Measurements from ENCODE around the gene TCAF2. TPM values are rescaled to one million over a fixed set of nuclear protein-coding genes. Genes with fewer than 3 reads are reported as not detected.
"Not testable (repeated sequence)": the region's sequence is repeated elsewhere in the genome, so short reads cannot be mapped to it uniquely, and the experiment has no call there.

The TCAF2 gene
- total RNA-seq = under 1 TPM in 1 of 2 donors, not detected in 1; 0.20 TPM
- 0.32 TPM for polyA plus RNA-seq (2013, experiment 1 of 2)
- 0.33 TPM for polyA plus RNA-seq (2013, experiment 2 of 2)
- long read RNA-seq, experiment 1 = 0 reads
- long read RNA-seq, experiment 2 = 0 reads
- long read RNA-seq, experiment 3 = 0 reads
- long read RNA-seq, experiment 4 = 0 reads

- H3K4me3 Mint-ChIP-seq; H3K9me3 ChIP-seq (ENCODE audit: control insufficient read depth, low read length); H3K27me3 Mint-ChIP-seq (ENCODE audit: insufficient read depth); H3K27ac Mint-ChIP-seq; H3K4me1 ChIP-seq (ENCODE audit: control insufficient read depth, insufficient read depth, low read length); H3K9me3 Mint-ChIP-seq; H3K27ac ChIP-seq (ENCODE audit: low read depth, low read length); H3K4me1 Mint-ChIP-seq; H3K27me3 ChIP-seq (ENCODE audit: control insufficient read depth, insufficient read depth, low read length, poor library complexity, severe bottlenecking); H3K36me3 Mint-ChIP-seq (ENCODE audit: low read depth); H3K36me3 ChIP-seq (ENCODE audit: control insufficient read depth, insufficient read depth, low read length); H3K9ac ChIP-seq (ENCODE audit: extremely low read depth, low read length, poor library complexity, severe bottlenecking); DNase-seq; H3K4me3 ChIP-seq (ENCODE audit: low read length): not testable (repeated sequence)
- WGBS, 2 experiments (ENCODE audit: insufficient coverage in 1 of 2, insufficient read length in 1 of 2) = no CpG with 5 or more reads among the region's 38 CpGs
These were observed at the start of gene TCAF2 for GRCh38 chr7:143620646-143621045. Gene TCAF2 (plus strand): TSS chr7:143620974.

GRCh38 chr7:143571501-143571900 is 49.3 kb upstream of the TCAF2 start, which contains the start of gene CTAGE15:
Gene CTAGE15 (plus strand): TSS chr7:143571801. CDS start chr7:143571818, 17 bp downstream.
- not testable (repeated sequence) for H3K4me1 Mint-ChIP-seq; H3K9ac ChIP-seq (ENCODE audit: extremely low read depth, low read length, poor library complexity, severe bottlenecking); H3K4me3 ChIP-seq (ENCODE audit: low read length); H3K36me3 ChIP-seq (ENCODE audit: control insufficient read depth, insufficient read depth, low read length); H3K4me1 ChIP-seq (ENCODE audit: control insufficient read depth, insufficient read depth, low read length); H3K9me3 ChIP-seq (ENCODE audit: control insufficient read depth, low read length); H3K27ac Mint-ChIP-seq; H3K9me3 Mint-ChIP-seq; H3K27ac ChIP-seq (ENCODE audit: low read depth, low read length); H3K27me3 Mint-ChIP-seq (ENCODE audit: insufficient read depth); DNase-seq; H3K4me3 Mint-ChIP-seq; H3K27me3 ChIP-seq (ENCODE audit: control insufficient read depth, insufficient read depth, low read length, poor library complexity, severe bottlenecking); H3K36me3 Mint-ChIP-seq (ENCODE audit: low read depth)
- WGBS, 2 experiments (ENCODE audit: insufficient coverage in 1 of 2, insufficient read length in 1 of 2) = 89% methylated on average over 6 of the region's 20 CpGs; no CpG with 5 or more reads in 1 of the 2 experiments

- H3K9ac ChIP-seq (ENCODE audit: extremely low read depth, low read length, poor library complexity, severe bottlenecking); H3K9me3 Mint-ChIP-seq: not testable (repeated sequence)
- 100% methylated on average over 1 of the region's 3 CpGs; no CpG with 5 or more reads in 1 of the 2 experiments for WGBS, 2 experiments (ENCODE audit: insufficient coverage in 1 of 2, insufficient read length in 1 of 2)
These were observed 32.6 kb upstream of the TCAF2 start for GRCh38 chr7:143588183-143588582.

GRCh38 chr7:143589897-143590296 is 30.9 kb upstream of the TCAF2 start:
- H3K27ac ChIP-seq (ENCODE audit: low read depth, low read length); H3K4me3 Mint-ChIP-seq; H3K9me3 ChIP-seq (ENCODE audit: control insufficient read depth, low read length); H3K27me3 ChIP-seq (ENCODE audit: control insufficient read depth, insufficient read depth, low read length, poor library complexity, severe bottlenecking); DNase-seq; H3K4me1 Mint-ChIP-seq; H3K4me1 ChIP-seq (ENCODE audit: control insufficient read depth, insufficient read depth, low read length); H3K9ac ChIP-seq (ENCODE audit: extremely low read depth, low read length, poor library complexity, severe bottlenecking); H3K27me3 Mint-ChIP-seq (ENCODE audit: insufficient read depth); H3K36me3 Mint-ChIP-seq (ENCODE audit: low read depth); H3K36me3 ChIP-seq (ENCODE audit: control insufficient read depth, insufficient read depth, low read length); H3K4me3 ChIP-seq (ENCODE audit: low read length); H3K9me3 Mint-ChIP-seq; H3K27ac Mint-ChIP-seq: not testable (repeated sequence)

More at GRCh38 chr7:143588183-143588582, 32.6 kb upstream of the TCAF2 start:
- not testable (repeated sequence) for H3K36me3 ChIP-seq (ENCODE audit: control insufficient read depth, insufficient read depth, low read length); H3K27me3 ChIP-seq (ENCODE audit: control insufficient read depth, insufficient read depth, low read length, poor library complexity, severe bottlenecking); H3K36me3 Mint-ChIP-seq (ENCODE audit: low read depth); DNase-seq; H3K27ac Mint-ChIP-seq; H3K4me1 Mint-ChIP-seq; H3K27me3 Mint-ChIP-seq (ENCODE audit: insufficient read depth); H3K27ac ChIP-seq (ENCODE audit: low read depth, low read length); H3K9me3 ChIP-seq (ENCODE audit: control insufficient read depth, low read length); H3K4me3 ChIP-seq (ENCODE audit: low read length); H3K4me1 ChIP-seq (ENCODE audit: control insufficient read depth, insufficient read depth, low read length); H3K4me3 Mint-ChIP-seq

GRCh38 chr7:143598086-143598485 is 22.7 kb upstream of the TCAF2 start:
- not testable (repeated sequence) for H3K9ac ChIP-seq (ENCODE audit: extremely low read depth, low read length, poor library complexity, severe bottlenecking); H3K9me3 Mint-ChIP-seq; H3K36me3 Mint-ChIP-seq (ENCODE audit: low read depth); DNase-seq; H3K4me3 Mint-ChIP-seq; H3K36me3 ChIP-seq (ENCODE audit: control insufficient read depth, insufficient read depth, low read length); H3K4me1 ChIP-seq (ENCODE audit: control insufficient read depth, insufficient read depth, low read length); H3K9me3 ChIP-seq (ENCODE audit: control insufficient read depth, low read length); H3K27me3 Mint-ChIP-seq (ENCODE audit: insufficient read depth); H3K27ac Mint-ChIP-seq; H3K4me3 ChIP-seq (ENCODE audit: low read length); H3K27me3 ChIP-seq (ENCODE audit: control insufficient read depth, insufficient read depth, low read length, poor library complexity, severe bottlenecking); H3K27ac ChIP-seq (ENCODE audit: low read depth, low read length); H3K4me1 Mint-ChIP-seq
- WGBS, 2 experiments (ENCODE audit: insufficient coverage in 1 of 2, insufficient read length in 1 of 2) = 100% methylated on average over 2 of the region's 11 CpGs; no CpG with 5 or more reads in 1 of the 2 experiments

- H3K9me3 ChIP-seq (ENCODE audit: control insufficient read depth, low read length); DNase-seq; H3K27ac ChIP-seq (ENCODE audit: low read depth, low read length); H3K9me3 Mint-ChIP-seq; H3K4me1 ChIP-seq (ENCODE audit: control insufficient read depth, insufficient read depth, low read length); H3K27me3 ChIP-seq (ENCODE audit: control insufficient read depth, insufficient read depth, low read length, poor library complexity, severe bottlenecking); H3K4me3 ChIP-seq (ENCODE audit: low read length); H3K36me3 ChIP-seq (ENCODE audit: control insufficient read depth, insufficient read depth, low read length); H3K27me3 Mint-ChIP-seq (ENCODE audit: insufficient read depth); H3K27ac Mint-ChIP-seq; H3K36me3 Mint-ChIP-seq (ENCODE audit: low read depth); H3K9ac ChIP-seq (ENCODE audit: extremely low read depth, low read length, poor library complexity, severe bottlenecking); H3K4me1 Mint-ChIP-seq; H3K4me3 Mint-ChIP-seq: not testable (repeated sequence)
- WGBS, 2 experiments (ENCODE audit: insufficient coverage in 1 of 2, insufficient read length in 1 of 2) = no CpG with 5 or more reads among the region's 2 CpGs
These were observed 17.2 kb upstream of the TCAF2 start for GRCh38 chr7:143603549-143603948.

GRCh38 chr7:143606088-143606487 is 14.7 kb upstream of the TCAF2 start:
- not testable (repeated sequence) for H3K4me1 Mint-ChIP-seq; H3K27ac Mint-ChIP-seq; H3K4me3 Mint-ChIP-seq; H3K9me3 Mint-ChIP-seq; H3K4me3 ChIP-seq (ENCODE audit: low read length); H3K9me3 ChIP-seq (ENCODE audit: control insufficient read depth, low read length); H3K9ac ChIP-seq (ENCODE audit: extremely low read depth, low read length, poor library complexity, severe bottlenecking); H3K27me3 Mint-ChIP-seq (ENCODE audit: insufficient read depth); H3K36me3 Mint-ChIP-seq (ENCODE audit: low read depth); H3K27ac ChIP-seq (ENCODE audit: low read depth, low read length); H3K4me1 ChIP-seq (ENCODE audit: control insufficient read depth, insufficient read depth, low read length); DNase-seq; H3K36me3 ChIP-seq (ENCODE audit: control insufficient read depth, insufficient read depth, low read length); H3K27me3 ChIP-seq (ENCODE audit: control insufficient read depth, insufficient read depth, low read length, poor library complexity, severe bottlenecking)
- no CpG with 5 or more reads among the region's 1 CpG for WGBS, 2 experiments (ENCODE audit: insufficient coverage in 1 of 2, insufficient read length in 1 of 2)
